ENCODE data around the gene LRG1. TPM values are rescaled to one million over a fixed set of nuclear protein-coding genes. Genes with fewer than 3 reads are reported as not detected.

The LRG1 gene
- total RNA-seq, 1 donor from 2014 or later, result 1.0 TPM

DNA sequence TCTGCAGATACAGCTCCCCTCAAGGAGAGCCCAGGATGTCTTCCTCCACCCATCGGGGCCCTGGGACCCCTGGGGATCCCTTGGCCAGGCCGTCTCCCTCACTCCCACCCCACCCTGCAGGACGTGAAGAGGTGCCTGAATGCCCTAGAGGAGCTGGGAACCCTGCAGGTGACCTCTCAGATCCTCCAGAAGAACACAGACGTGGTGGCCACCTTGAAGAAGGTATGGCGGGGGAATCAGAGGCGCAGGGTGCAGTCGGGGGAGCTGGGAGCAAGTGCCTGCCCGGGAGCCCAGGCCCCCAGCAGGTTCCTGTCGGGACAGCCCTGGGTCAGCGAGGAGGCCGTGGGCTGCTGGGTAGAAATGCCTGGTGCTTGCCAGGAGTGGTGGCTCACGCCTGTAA lies 41.1 kb downstream of the LRG1 start:
- no peak for DNase-seq
- Mint-ChIP-seq H3K27ac (ENCODE audit: unreplicated experiment) (no peak overlapping the region), H3K36me3 (ENCODE audit: unreplicated experiment) (no peaks in the 10 kb centered on the region), H3K4me3 (ENCODE audit: unreplicated experiment) (no peak overlapping the region), H3K27me3 (ENCODE audit: unreplicated experiment) (peaks cover 1% of the 10 kb centered on the region), H3K4me1 (ENCODE audit: low read depth, unreplicated experiment) (peaks cover 3% of the 10 kb centered on the region), H3K9me3 (ENCODE audit: unreplicated experiment) (no peaks in the 10 kb centered on the region)
- TF ChIP-seq, protein P1, sequence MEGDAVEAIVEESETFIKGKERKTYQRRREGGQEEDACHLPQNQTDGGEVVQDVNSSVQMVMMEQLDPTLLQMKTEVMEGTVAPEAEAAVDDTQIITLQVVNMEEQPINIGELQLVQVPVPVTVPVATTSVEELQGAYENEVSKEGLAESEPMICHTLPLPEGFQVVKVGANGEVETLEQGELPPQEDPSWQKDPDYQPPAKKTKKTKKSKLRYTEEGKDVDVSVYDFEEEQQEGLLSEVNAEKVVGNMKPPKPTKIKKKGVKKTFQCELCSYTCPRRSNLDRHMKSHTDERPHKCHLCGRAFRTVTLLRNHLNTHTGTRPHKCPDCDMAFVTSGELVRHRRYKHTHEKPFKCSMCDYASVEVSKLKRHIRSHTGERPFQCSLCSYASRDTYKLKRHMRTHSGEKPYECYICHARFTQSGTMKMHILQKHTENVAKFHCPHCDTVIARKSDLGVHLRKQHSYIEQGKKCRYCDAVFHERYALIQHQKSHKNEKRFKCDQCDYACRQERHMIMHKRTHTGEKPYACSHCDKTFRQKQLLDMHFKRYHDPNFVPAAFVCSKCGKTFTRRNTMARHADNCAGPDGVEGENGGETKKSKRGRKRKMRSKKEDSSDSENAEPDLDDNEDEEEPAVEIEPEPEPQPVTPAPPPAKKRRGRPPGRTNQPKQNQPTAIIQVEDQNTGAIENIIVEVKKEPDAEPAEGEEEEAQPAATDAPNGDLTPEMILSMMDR (IDR thresholded peaks at IDR 0.05; ENCODE audit: partially characterized antibody, unreplicated experiment), result no peak

DNA sequence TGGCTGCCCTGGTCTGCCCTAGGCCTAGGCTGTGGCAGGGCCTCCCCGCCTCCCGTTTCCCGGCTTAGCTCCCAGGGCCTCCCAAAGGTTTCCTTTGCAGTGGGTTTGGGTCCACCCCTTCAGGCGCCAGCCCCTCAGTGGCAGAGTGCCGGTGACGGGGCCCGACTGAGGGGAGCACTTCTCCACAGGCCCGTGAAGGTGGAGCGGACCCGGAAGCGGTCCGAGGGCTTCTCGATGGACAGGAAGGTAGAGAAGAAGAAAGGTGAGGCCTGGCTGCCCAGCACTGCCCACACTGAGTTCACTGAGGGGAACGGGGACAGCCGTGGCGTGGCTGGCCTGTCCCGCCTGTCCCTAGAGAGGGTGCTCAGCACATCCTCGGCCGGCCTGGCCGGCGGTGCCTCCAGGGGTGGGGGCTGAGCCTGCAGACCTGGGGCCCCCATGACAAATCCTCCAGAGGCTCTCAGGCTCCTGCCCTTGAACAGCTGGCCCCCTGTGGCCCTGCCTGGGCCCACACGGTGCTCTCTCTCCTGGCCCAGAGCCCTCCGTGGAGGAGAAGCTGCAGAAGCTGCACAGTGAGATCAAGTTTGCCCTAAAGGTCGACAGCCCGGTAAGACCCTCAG lies 42.0 kb downstream of the LRG1 start:
- no peak overlapping the region for H3K4me3 Mint-ChIP-seq (ENCODE audit: unreplicated experiment)
- H3K4me1 Mint-ChIP-seq (ENCODE audit: low read depth, unreplicated experiment), result peaks cover 2% of the 10 kb centered on the region
- TF ChIP-seq, protein P1 (IDR thresholded peaks at IDR 0.05; ENCODE audit: partially characterized antibody, unreplicated experiment), result no peak
- no peaks in the 10 kb centered on the region for H3K9me3 Mint-ChIP-seq (ENCODE audit: unreplicated experiment)
- H3K36me3 Mint-ChIP-seq (ENCODE audit: unreplicated experiment), result no peaks in the 10 kb centered on the region
- DNase-seq, result no peak
- H3K27me3 Mint-ChIP-seq (ENCODE audit: unreplicated experiment), result no peaks in the 10 kb centered on the region
- H3K27ac Mint-ChIP-seq (ENCODE audit: unreplicated experiment), result no peak overlapping the region

DNA sequence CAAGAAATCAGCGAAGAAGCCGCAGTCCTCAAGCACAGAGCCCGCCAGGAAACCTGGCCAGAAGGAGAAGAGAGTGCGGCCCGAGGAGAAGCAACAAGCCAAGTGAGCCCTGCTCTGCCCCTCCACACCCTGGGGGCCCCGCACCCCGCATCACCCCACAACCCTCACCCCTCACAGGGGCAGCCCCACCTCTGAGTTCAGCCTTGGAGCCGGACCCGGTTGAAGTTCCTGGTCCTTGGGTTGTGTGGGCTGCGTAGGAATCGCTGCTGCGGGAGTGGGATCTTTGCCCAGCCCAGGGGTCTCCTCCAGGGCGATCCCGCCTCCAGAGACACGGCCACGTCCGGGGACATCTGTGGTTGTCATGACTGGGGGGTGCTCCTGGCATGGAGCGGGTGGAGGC lies 43.5 kb downstream of the LRG1 start:
- Mint-ChIP-seq H3K27me3 (ENCODE audit: unreplicated experiment) (no peaks in the 10 kb centered on the region), H3K4me1 (ENCODE audit: low read depth, unreplicated experiment) (no peaks in the 10 kb centered on the region), H3K4me3 (ENCODE audit: unreplicated experiment) (no peak overlapping the region), H3K9me3 (ENCODE audit: unreplicated experiment) (no peaks in the 10 kb centered on the region), H3K36me3 (ENCODE audit: unreplicated experiment) (no peaks in the 10 kb centered on the region), H3K27ac (ENCODE audit: unreplicated experiment) (no peak overlapping the region)
- no peak for DNase-seq
- TF ChIP-seq, protein P1 (IDR thresholded peaks at IDR 0.05; ENCODE audit: partially characterized antibody, unreplicated experiment), result no peak

DNA sequence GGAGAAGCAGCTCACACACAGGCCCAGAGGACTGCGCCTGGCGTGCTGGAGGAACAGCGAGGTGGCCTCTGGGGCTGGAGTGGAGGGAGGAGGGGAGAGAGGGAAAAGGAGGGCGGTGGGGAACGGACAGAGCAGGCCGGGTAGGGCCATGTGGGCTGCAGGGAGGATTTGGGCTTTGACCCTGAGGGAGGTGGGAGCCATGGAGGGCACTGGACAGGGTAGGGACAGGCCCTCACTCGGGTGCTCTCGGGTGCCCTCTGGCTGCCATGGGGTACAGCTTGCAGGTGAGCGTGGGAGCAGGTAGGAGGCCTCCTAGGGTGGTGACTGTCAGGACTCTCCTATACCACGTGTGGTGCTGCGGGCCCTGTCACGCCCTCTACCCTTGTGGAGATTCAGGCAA lies 44.4 kb downstream of the LRG1 start:
- DNase-seq, result peak; percentile 10
- H3K36me3 Mint-ChIP-seq (ENCODE audit: unreplicated experiment), result peaks cover 2% of the 10 kb centered on the region
- H3K27ac Mint-ChIP-seq (ENCODE audit: unreplicated experiment), result no peak overlapping the region
- H3K4me3 Mint-ChIP-seq (ENCODE audit: unreplicated experiment), result no peak overlapping the region
- H3K4me1 Mint-ChIP-seq (ENCODE audit: low read depth, unreplicated experiment), result no peaks in the 10 kb centered on the region
- H3K27me3 Mint-ChIP-seq (ENCODE audit: unreplicated experiment), result no peaks in the 10 kb centered on the region
- peaks cover 2% of the 10 kb centered on the region for H3K9me3 Mint-ChIP-seq (ENCODE audit: unreplicated experiment)
- TF ChIP-seq, protein P1 (IDR thresholded peaks at IDR 0.05; ENCODE audit: partially characterized antibody, unreplicated experiment), result no peak

DNA sequence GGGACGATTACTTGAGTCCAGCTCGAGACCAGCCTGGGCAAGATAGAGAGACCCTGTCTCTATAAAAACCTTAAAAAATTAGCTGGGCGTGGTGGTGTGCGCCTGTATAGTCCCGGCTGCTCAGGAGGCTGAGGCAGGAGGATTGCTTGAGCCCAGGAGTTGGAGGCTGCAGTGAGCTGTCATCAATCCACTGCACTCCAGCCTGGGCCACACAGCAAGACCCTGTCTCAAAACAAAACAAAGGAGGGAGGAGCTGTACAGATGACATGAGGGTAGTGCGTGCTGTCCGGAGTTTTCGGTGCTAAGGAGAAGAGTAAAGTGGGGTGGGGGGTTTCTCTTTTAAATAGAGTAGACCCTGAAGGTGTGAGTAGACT lies 45.2 kb downstream of the LRG1 start:
- H3K27me3 Mint-ChIP-seq (ENCODE audit: unreplicated experiment), result peaks cover 3% of the 10 kb centered on the region
- H3K27ac Mint-ChIP-seq (ENCODE audit: unreplicated experiment), result peak overlapping the region; percentile 62
- TF ChIP-seq, protein P1 (IDR thresholded peaks at IDR 0.05; ENCODE audit: partially characterized antibody, unreplicated experiment), result no peak
- no peak overlapping the region for H3K4me3 Mint-ChIP-seq (ENCODE audit: unreplicated experiment)
- no peaks in the 10 kb centered on the region for H3K4me1 Mint-ChIP-seq (ENCODE audit: low read depth, unreplicated experiment)
- peaks cover 5% of the 10 kb centered on the region for H3K36me3 Mint-ChIP-seq (ENCODE audit: unreplicated experiment)
- peaks cover 4% of the 10 kb centered on the region for H3K9me3 Mint-ChIP-seq (ENCODE audit: unreplicated experiment)
- DNase-seq, result no peak
